Body of pancreas (tissue), 4 donors: ENCODE data around the gene PGC. TPM values are rescaled to one million over a fixed set of nuclear protein-coding genes. Genes with fewer than 3 reads are reported as not detected.

Experiments
- ATAC-seq: fragments of 150-250 bp; one replicate; pipeline ENCODE4 v1.9.1; 2016
- DNase-seq, 4 donors: peaks; one replicate each; pipeline ENCODE4 v3.0.0-alpha.2; 2019
- H3K27ac ChIP-seq, 4 donors: fragments of 200-600 bp; sonication (generic); 1 replicate in 3 of 4; 2 replicates in 1 of 4; pipeline versions ENCODE4 v1.5.1 to v1.6.1; 2016 to 2019; ENCODE audit warnings: mild to moderate bottlenecking in 1 of 4, mixed read lengths in 1 of 4, moderate library complexity in 1 of 4
- H3K27me3 ChIP-seq, 2 donors: fragments of 200-600 bp; sonication (generic); one replicate each; pipeline ENCODE4 v1.6.0; 2016; ENCODE audit warnings: mild to moderate bottlenecking in 1 of 2
- H3K36me3 ChIP-seq, 2 donors: fragments of 200-600 bp; sonication (generic); replicated peaks in 1 of 2; 2 replicates each; pipeline ENCODE4 v1.5.1; 2016; ENCODE audit warnings: low read depth in 2 of 2; ENCODE audit not compliant: insufficient read depth in 1 of 2
- H3K4me1 ChIP-seq: fragments of 200-600 bp; sonication (generic); one replicate; pipeline ENCODE4 v1.6.0; 2016
- H3K4me3 ChIP-seq, 2 donors: fragments of 200-600 bp; sonication (generic); 1 replicate in 1 of 2; 2 replicates in 1 of 2; pipeline ENCODE4 v1.5.1; 2016 to 2019
- H3K9me3 ChIP-seq, 3 donors: fragments of 200-600 bp; sonication (generic); 1 replicate in 2 of 3; 2 replicates in 1 of 3; pipeline ENCODE4 v1.5.1; 2016
- CTCF ChIP-seq, 7 experiments: fragments of 450-650 bp in 4 of 7; fragments of 200-600 bp in 3 of 7; sonication (generic) in 3 of 7; IDR thresholded peaks; one replicate each; pipeline ENCODE4 v1.5.1; 2016 to 2019; ENCODE audit warnings: antibody characterized with exemption in 7 of 7
- POLR2A ChIP-seq, 3 donors: fragments of 450-650 bp; IDR thresholded peaks; one replicate each; pipeline ENCODE4 v1.6.1; 2016; ENCODE audit warnings: antibody characterized with exemption in 3 of 3, mild to moderate bottlenecking in 2 of 3
- WGBS, 2 donors: methylation state at CpG; one replicate each; pipeline ENCODE4 v1.1.5; 2017; 5-methylcytosine and 5-hydroxymethylcytosine counted together
- intact Hi-C: fragments of 100-400 bp; cut with DNase I; formaldehyde crosslinking; loops from one replicate; pipeline ENCODE4 v1.15.1; 2023
- total RNA-seq, 2 donors: library from RNA; depleted of rRNA; stranded (reverse); fragments of >200 nt; gene quantifications; one replicate each; pipeline ENCODE4 v1.1.0, GENCODE V29; 2016

PGC gene
- total RNA-seq, 2 donors from 2014 or later = 48.8 to 91.1 TPM

- Histone ChIP-seq H3K36me3 (no peaks in the 10 kb centered on the region), H3K4me3 (no peak overlapping the region), H3K4me1 (peaks cover 28% of the 10 kb centered on the region), H3K27ac (peak overlapping the region in 1 of 4 donors; percentile 93), H3K27me3 (no peaks in the 10 kb centered on the region), H3K9me3 (no peaks in the 10 kb centered on the region)
- DNase-seq (no peak), ATAC-seq (no peak)
- intact Hi-C loops = no loop called here
- TF ChIP-seq CTCF (IDR thresholded peaks at IDR 0.05) (no peak), POLR2A (IDR thresholded peaks at IDR 0.05) (no peak)
Measured at GRCh38 chr6:41732149-41732548, 15.0 kb downstream of the PGC start.

DNA sequence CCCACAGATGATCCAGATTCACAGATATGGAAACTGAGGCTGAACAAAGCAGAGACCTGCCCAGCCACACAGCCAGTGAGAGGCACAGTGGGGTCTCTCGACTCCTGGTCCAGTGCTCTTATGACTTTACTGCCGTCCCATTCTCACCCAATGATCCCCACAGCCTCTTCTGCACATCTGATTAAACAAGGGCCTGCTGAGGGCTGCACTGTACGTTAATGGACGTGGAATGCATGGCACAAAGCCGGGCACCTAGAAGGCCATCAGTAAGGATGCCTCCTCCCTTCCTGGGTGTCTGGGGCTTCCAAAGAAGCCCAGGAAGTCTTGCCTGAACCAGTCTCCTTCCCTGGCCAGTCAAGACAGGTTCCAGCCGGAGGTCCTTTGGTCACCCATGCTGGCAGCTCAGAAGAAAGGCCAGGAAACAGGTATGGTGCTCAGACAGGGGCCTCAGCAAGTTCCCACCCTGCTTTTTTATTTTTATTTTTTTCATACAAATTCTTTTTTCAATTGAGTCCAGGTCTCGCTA is 15.6 kb downstream of the PGC start:
- Histone ChIP-seq H3K27me3 (no peaks in the 10 kb centered on the region), H3K27ac (no peak overlapping the region), H3K36me3 (no peaks in the 10 kb centered on the region), H3K4me3 (no peak overlapping the region), H3K4me1 (peaks cover 28% of the 10 kb centered on the region), H3K9me3 (no peaks in the 10 kb centered on the region)
- WGBS, 2 donors = 75 to 83% methylated on average over 4 to 7 of the region's 7 CpGs
- no peak for DNase-seq
- intact Hi-C loops = no loop called here
- ATAC-seq = no peak
- TF ChIP-seq CTCF (IDR thresholded peaks at IDR 0.05) = no peak
- no peak for TF ChIP-seq POLR2A (IDR thresholded peaks at IDR 0.05)

DNA sequence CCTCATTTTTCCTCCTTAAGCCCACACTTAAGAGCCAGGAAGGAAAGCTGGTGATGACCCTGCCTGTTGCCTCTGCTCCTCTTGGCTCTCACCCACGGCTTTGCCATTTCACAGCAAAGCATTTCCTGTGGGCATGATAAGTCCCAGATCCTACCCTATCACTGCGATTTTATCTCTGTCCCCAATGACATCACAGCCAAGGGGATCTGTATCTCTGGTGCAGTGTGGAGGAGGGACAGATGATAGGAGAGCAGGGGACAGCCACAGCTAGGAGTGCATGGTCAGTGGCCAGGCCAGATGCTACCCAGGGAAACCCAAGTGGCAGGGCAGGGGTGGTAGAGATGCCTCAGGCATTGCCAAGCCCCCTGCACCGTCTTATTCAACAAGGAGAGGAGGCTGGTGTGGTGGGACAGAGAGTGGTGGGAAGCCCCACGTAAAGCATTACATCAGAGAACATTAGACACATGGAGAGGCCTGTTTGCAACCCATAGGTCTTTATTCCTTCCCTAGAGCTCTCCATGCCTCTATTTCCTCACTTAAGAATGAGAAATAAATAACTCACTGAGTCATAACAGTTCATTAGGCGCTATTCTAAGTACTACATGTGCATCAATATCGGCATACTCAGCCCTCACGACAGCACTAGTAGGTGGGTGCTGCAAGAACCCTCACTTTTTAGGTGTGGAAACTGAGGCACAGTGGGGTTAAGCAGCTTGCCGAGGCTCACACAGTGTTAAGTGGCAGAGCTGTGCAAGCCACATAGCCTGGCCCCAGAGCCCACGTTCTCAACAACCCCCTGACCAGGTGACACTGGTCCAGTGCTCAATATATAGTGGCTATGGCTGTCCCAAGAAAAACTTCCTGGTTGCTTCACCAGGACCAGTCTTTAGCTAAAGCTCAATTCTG is 16.4 kb downstream of the PGC start:
- intact Hi-C loops = no loop called here
- no peak for DNase-seq
- no peaks in the 10 kb centered on the region for H3K27me3 ChIP-seq
- H3K9me3 ChIP-seq = no peaks in the 10 kb centered on the region
- ATAC-seq = no peak
- peaks cover 25% of the 10 kb centered on the region for H3K4me1 ChIP-seq
- peak in 1 of 3 donors; percentile 20 for TF ChIP-seq POLR2A (IDR thresholded peaks at IDR 0.05)
- no peak for TF ChIP-seq CTCF (IDR thresholded peaks at IDR 0.05)
- no peak overlapping the region for H3K4me3 ChIP-seq
- 68 to 75% methylated on average over 9 of the region's 9 CpGs for WGBS, 2 donors
- H3K36me3 ChIP-seq = no peaks in the 10 kb centered on the region
- H3K27ac ChIP-seq = no peak overlapping the region

GRCh38 chr6:41729624-41730023 is 17.6 kb downstream of the PGC start:
- ATAC-seq (no peak), DNase-seq (no peak)
- Histone ChIP-seq H3K4me1 (peaks cover 31% of the 10 kb centered on the region), H3K4me3 (no peak overlapping the region), H3K9me3 (no peaks in the 10 kb centered on the region), H3K27me3 (no peaks in the 10 kb centered on the region), H3K27ac (no peak overlapping the region), H3K36me3 (no peaks in the 10 kb centered on the region)
- TF ChIP-seq POLR2A (IDR thresholded peaks at IDR 0.05) (no peak), CTCF (IDR thresholded peaks at IDR 0.05) (no peak)
- intact Hi-C loops = no loop called here
- 87 to 89% methylated on average over 7 of the region's 7 CpGs for WGBS, 2 donors
